Measurements from ENCODE around the gene UBE2U. TPM values are rescaled to one million over a fixed set of nuclear protein-coding genes. Genes with fewer than 3 reads are reported as not detected.

The UBE2U gene
- total and polyA plus RNA-seq, 8 donors, result 0.14 to 0.81 (median 0.63) TPM; not detected in 4

- H3K9me3 ChIP-seq, result no peaks in the 10 kb centered on the region
- 76 to 81% methylated on average over 9 to 10 of the region's 10 CpGs for WGBS, 2 donors
- TF ChIP-seq CTCF (IDR thresholded peaks at IDR 0.05), result no peak
- no peaks in the 10 kb centered on the region for H3K4me1 ChIP-seq
- FAIRE-seq (no peak), DNase-seq (no peak), ATAC-seq (no peak)
- H3K36me3 ChIP-seq, result no peaks in the 10 kb centered on the region
- H3K27ac ChIP-seq, result no peak overlapping the region
- no peak overlapping the region for H3K4me3 ChIP-seq
- intact Hi-C loops (cut with DNase I), result no loop called here
- H3K27me3 ChIP-seq, result no peaks in the 10 kb centered on the region
These were observed 24.9 kb downstream of the UBE2U start for GRCh38 chr1:64228167-64228957.

- FAIRE-seq (no peak), DNase-seq (no peak), ATAC-seq (no peak)
- Histone ChIP-seq H3K36me3 (no peaks in the 10 kb centered on the region), H3K9me3 (no peaks in the 10 kb centered on the region), H3K4me1 (no peaks in the 10 kb centered on the region), H3K4me3 (no peak overlapping the region), H3K27me3 (no peaks in the 10 kb centered on the region), H3K27ac (no peak overlapping the region)
- WGBS, 2 donors, result 80 to 85% methylated on average over 3 of the region's 3 CpGs
- no peak for TF ChIP-seq CTCF (IDR thresholded peaks at IDR 0.05)
- intact Hi-C loops (cut with DNase I), result no loop called here
These were observed 25.9 kb downstream of the UBE2U start for GRCh38 chr1:64229307-64229706.

- no peaks in the 10 kb centered on the region for H3K4me1 ChIP-seq
- no peaks in the 10 kb centered on the region for H3K36me3 ChIP-seq
- no peak for DNase-seq
- H3K27ac ChIP-seq, result no peak overlapping the region
- FAIRE-seq, result no peak
- intact Hi-C loops (cut with DNase I), result no loop called here
- no peaks in the 10 kb centered on the region for H3K9me3 ChIP-seq
- ATAC-seq, result no peak
- H3K27me3 ChIP-seq, result no peaks in the 10 kb centered on the region
- TF ChIP-seq CTCF (IDR thresholded peaks at IDR 0.05), result no peak
- WGBS, 2 donors, result 53 to 56% methylated on average over 4 of the region's 4 CpGs
- H3K4me3 ChIP-seq, result no peak overlapping the region
These were observed 27.7 kb downstream of the UBE2U start for GRCh38 chr1:64231153-64231552.

- Histone ChIP-seq H3K27me3 (no peaks in the 10 kb centered on the region), H3K4me1 (no peaks in the 10 kb centered on the region), H3K9me3 (no peaks in the 10 kb centered on the region), H3K4me3 (no peak overlapping the region), H3K36me3 (no peaks in the 10 kb centered on the region), H3K27ac (no peak overlapping the region)
- no peak for ATAC-seq
- DNase-seq, result no peak
- no peak for TF ChIP-seq CTCF (IDR thresholded peaks at IDR 0.05)
- intact Hi-C loops (cut with DNase I), result no loop called here
- no peak for FAIRE-seq
These were observed 28.2 kb downstream of the UBE2U start for GRCh38 chr1:64231654-64232053.

- Histone ChIP-seq H3K27me3 (no peaks in the 10 kb centered on the region), H3K27ac (no peak overlapping the region), H3K4me1 (no peaks in the 10 kb centered on the region), H3K9me3 (no peaks in the 10 kb centered on the region), H3K36me3 (no peaks in the 10 kb centered on the region), H3K4me3 (no peak overlapping the region)
- no peak for DNase-seq
- TF ChIP-seq CTCF (IDR thresholded peaks at IDR 0.05), result no peak
- intact Hi-C loops (cut with DNase I), result no loop called here
- no peak for FAIRE-seq
- no peak for ATAC-seq
These were observed 31.3 kb downstream of the UBE2U start for GRCh38 chr1:64234714-64235113.
